ENCODE measurements around the gene RNF34.

Gene RNF34

DNA sequence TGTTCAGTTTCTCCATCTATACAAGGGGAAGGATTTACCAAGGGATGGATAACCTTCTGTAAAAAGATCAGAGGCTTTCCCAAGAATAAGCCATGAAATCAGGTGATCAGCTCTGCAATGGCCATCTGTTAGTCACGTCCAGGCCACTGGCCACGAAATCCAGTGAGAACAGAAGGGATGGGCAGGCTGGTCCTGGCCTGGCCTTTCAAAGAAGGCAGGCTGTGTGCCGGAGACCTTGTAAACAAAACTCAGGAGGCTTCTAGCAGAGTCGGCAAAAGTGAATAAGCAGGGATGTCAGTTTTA lies 68.5 kb downstream of the RNF34 start:
- no peak for DNase-seq

DNA sequence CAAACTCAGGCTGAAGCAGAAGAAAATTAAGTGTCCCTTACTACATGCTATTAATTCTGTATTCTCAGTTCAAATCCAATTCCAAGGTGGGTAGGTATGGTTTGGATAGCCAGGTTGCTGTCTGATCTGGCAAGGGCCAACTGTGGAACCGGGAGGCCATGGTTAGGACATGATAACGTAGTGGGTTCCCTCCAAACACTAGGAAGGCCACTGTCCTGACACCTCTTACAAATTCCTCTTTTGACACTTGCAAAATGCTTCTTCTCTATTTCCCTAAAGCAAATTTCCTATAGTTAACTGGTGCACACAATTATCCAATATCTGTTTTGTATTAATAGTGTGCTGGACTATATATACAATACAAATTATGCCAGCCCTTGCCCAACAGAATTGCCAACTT lies 70.8 kb downstream of the RNF34 start:
- no peak for DNase-seq

DNA sequence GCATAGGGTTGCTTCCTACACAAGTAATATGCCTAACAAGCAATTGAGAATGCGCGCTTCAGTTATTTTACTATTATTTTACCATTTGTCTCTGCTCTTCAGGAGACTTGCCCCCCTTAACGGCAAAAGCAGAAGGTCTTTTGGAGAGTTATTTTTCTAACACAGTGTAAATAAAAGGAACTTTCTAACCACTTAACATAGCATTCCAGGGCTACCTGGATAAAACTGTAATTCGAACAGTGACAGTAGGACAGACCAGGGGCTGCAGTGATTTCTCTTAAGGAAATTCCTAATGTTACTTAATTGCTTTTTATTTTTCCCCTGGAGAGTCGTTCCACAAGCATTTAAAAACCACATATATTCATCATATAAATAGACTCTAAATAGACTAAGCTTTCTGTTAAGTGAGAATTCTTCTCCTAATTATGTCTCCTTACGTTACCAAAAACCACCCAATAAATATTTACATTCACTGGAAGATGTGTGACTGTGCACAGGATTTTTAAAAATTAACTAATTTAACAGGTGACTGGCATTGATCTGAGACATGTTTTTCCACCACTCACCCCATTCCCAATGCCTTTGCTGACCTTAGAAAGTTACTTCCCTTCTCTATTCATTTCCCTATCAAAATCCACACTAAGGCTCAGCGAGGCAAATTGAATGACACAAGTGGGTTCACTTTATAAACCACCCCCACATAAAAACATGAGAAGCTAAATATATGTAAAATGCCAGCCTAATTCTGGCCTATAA lies 72.4 kb downstream of the RNF34 start:
- no peak for DNase-seq

Measured in activated CD4-positive, alpha-beta T cell treated with anti-CD3 and anti-CD28 coated beads, Interleukin-2, amount 50 U/mL, for 4 hours (primary cell).